H9 (cell line): ENCODE data around the gene AMBRA1. TPM values are rescaled to one million over a fixed set of nuclear protein-coding genes. Genes with fewer than 3 reads are reported as not detected.

ENCODE experiments used
- DNase-seq: peaks from one replicate; pipeline ENCODE4 v3.0.0-alpha.2; 2017
- H2AFZ ChIP-seq: one replicate; pipeline ENCODE4 v1.6.1; 2013; ENCODE audit warnings: mild to moderate bottlenecking, low read length, control low read depth, moderate library complexity
- H2AK5ac ChIP-seq: 2 replicates; pipeline ENCODE4 v1.6.1; 2013; ENCODE audit warnings: low read length, control low read depth, mixed read lengths; ENCODE audit not compliant: insufficient read length
- H2BK120ac ChIP-seq: one replicate; pipeline ENCODE4 v1.6.1; 2013; ENCODE audit warnings: low read depth, mild to moderate bottlenecking, low read length, control low read depth, inconsistent platforms; ENCODE audit not compliant: poor library complexity, severe bottlenecking
- H2BK12ac ChIP-seq: 2 replicates; pipeline ENCODE4 v1.6.1; 2013; ENCODE audit warnings: low read length, control low read depth, mixed read lengths, low read depth; ENCODE audit not compliant: insufficient read length
- H2BK15ac ChIP-seq: 2 replicates; pipeline ENCODE4 v1.6.1; 2013; ENCODE audit warnings: low read depth, low read length, control low read depth
- H2BK20ac ChIP-seq: one replicate; pipeline ENCODE4 v1.6.1; 2013; ENCODE audit warnings: low read depth, mild to moderate bottlenecking, low read length, control low read depth, inconsistent platforms; ENCODE audit not compliant: poor library complexity, severe bottlenecking
- H2BK5ac ChIP-seq: 2 replicates; pipeline ENCODE4 v1.6.1; 2013; ENCODE audit warnings: low read length, control low read depth, mixed read lengths; ENCODE audit not compliant: insufficient read length
- H3K14ac ChIP-seq: 2 replicates; pipeline ENCODE4 v1.6.1; 2013; ENCODE audit warnings: low read length, control low read depth; ENCODE audit not compliant: insufficient read depth
- H3K18ac ChIP-seq: 2 replicates; pipeline ENCODE4 v1.6.1; 2013; ENCODE audit warnings: low read depth, mild to moderate bottlenecking, mixed read lengths, low read length, control low read depth; ENCODE audit not compliant: insufficient read length
- H3K23ac ChIP-seq: 2 replicates; pipeline ENCODE4 v1.6.1; 2013; ENCODE audit warnings: low read length, control low read depth, mixed read lengths, low read depth; ENCODE audit not compliant: insufficient read length
- H3K23me2 ChIP-seq: 2 replicates; pipeline ENCODE4 v1.6.1; 2013; ENCODE audit warnings: low read depth, mild to moderate bottlenecking, mixed read lengths, low read length, control low read depth; ENCODE audit not compliant: insufficient read length, poor library complexity, severe bottlenecking
- H3K27ac ChIP-seq: 2 replicates; pipeline ENCODE4 v1.5.1; 2013; ENCODE audit warnings: low read length, control low read depth, mixed read lengths, low read depth; ENCODE audit not compliant: insufficient read length
- H3K27me3 ChIP-seq: 2 replicates; pipeline ENCODE4 v1.6.1; 2013; ENCODE audit warnings: low read length, control low read depth, inconsistent platforms; ENCODE audit not compliant: insufficient read depth
- H3K4ac ChIP-seq: 2 replicates; pipeline ENCODE4 v1.6.1; 2013; ENCODE audit warnings: low read depth, mild to moderate bottlenecking, control low read depth, inconsistent platforms, low read length, moderate library complexity
- H3K4me1 ChIP-seq: 2 replicates; pipeline ENCODE4 v1.6.1; 2013; ENCODE audit warnings: low read length, control low read depth, inconsistent platforms; ENCODE audit not compliant: insufficient read depth
- H3K4me2 ChIP-seq: 2 replicates; pipeline ENCODE4 v1.6.1; 2013; ENCODE audit warnings: low read length, control low read depth, mixed read lengths; ENCODE audit not compliant: insufficient read length, insufficient read depth
- H3K56ac ChIP-seq: 2 replicates; pipeline ENCODE4 v1.6.1; 2013; ENCODE audit warnings: low read depth, mild to moderate bottlenecking, mixed read lengths, low read length, control low read depth; ENCODE audit not compliant: insufficient read length
- H3K79me1 ChIP-seq: 2 replicates; pipeline ENCODE4 v1.6.1; 2013; ENCODE audit warnings: low read depth, mild to moderate bottlenecking, moderate library complexity, low read length, control low read depth, inconsistent platforms; ENCODE audit not compliant: insufficient read depth, poor library complexity, severe bottlenecking
- H3K79me2 ChIP-seq: 2 replicates; pipeline ENCODE4 v1.6.1; 2013; ENCODE audit warnings: low read length, control low read depth, inconsistent platforms; ENCODE audit not compliant: insufficient read depth
- H3K9ac ChIP-seq: 2 replicates; pipeline ENCODE4 v1.6.1; 2013; ENCODE audit warnings: low read length, control low read depth, mixed read lengths; ENCODE audit not compliant: insufficient read length; ENCODE audit errors: extremely low read depth
- H3K9me3 ChIP-seq: one replicate; pipeline ENCODE4 v1.6.1; 2013; ENCODE audit warnings: low read depth, low read length, inconsistent platforms; ENCODE audit not compliant: control insufficient read depth
- H3T11ph ChIP-seq: one replicate; pipeline ENCODE4 v1.6.1; 2013; ENCODE audit warnings: mild to moderate bottlenecking, low read length, control low read depth, inconsistent platforms
- H4K20me1 ChIP-seq: one replicate; pipeline ENCODE4 v1.6.1; 2013; ENCODE audit not compliant: control insufficient read depth, insufficient read length, insufficient read depth
- H4K5ac ChIP-seq: 2 replicates; pipeline ENCODE4 v1.6.1; 2013; ENCODE audit warnings: low read depth, mild to moderate bottlenecking, mixed read lengths, low read length, control low read depth; ENCODE audit not compliant: insufficient read length
- H4K8ac ChIP-seq: replicated peaks from 2 replicates; pipeline ENCODE4 v1.6.1; 2013; ENCODE audit warnings: low read length, control low read depth, mixed read lengths, low read depth; ENCODE audit not compliant: insufficient read length
- H4K91ac ChIP-seq: 2 replicates; pipeline ENCODE4 v1.6.1; 2013; ENCODE audit warnings: low read depth, mild to moderate bottlenecking, moderate library complexity, mixed read lengths, low read length, control low read depth; ENCODE audit not compliant: insufficient read length
- H3K27ac Mint-ChIP-seq, 3 experiments: 2 replicates in 2 of 3; 3 replicates in 1 of 3; pipeline ENCODE4 v1.8.0; 2020 to 2021; ENCODE audit warnings: mixed read lengths in 3 of 3, mild to moderate bottlenecking in 1 of 3, moderate library complexity in 1 of 3
- H3K27me3 Mint-ChIP-seq: 2 replicates; pipeline ENCODE4 v1.8.0; 2021; ENCODE audit warnings: low read depth, mild to moderate bottlenecking, moderate library complexity, mixed read lengths
- H3K36me3 Mint-ChIP-seq, 3 experiments: 2 replicates in 2 of 3; 3 replicates in 1 of 3; pipeline ENCODE4 v1.8.0; 2020 to 2021; ENCODE audit warnings: low read depth in 3 of 3, mixed read lengths in 3 of 3; ENCODE audit not compliant: insufficient read depth in 1 of 3
- H3K4me1 Mint-ChIP-seq, 2 experiments: 2 replicates each; pipeline ENCODE4 v1.8.0; 2020; ENCODE audit warnings: mixed read lengths in 2 of 2
- H3K4me3 Mint-ChIP-seq, 2 experiments: 2 replicates in 1 of 2; 3 replicates in 1 of 2; pipeline ENCODE4 v1.8.0; 2020 to 2021; ENCODE audit warnings: mild to moderate bottlenecking in 2 of 2, mixed read lengths in 2 of 2, moderate library complexity in 1 of 2
- H3K9me3 Mint-ChIP-seq, 2 experiments: 2 replicates in 1 of 2; 3 replicates in 1 of 2; pipeline ENCODE4 v1.8.0; 2020; ENCODE audit warnings: mild to moderate bottlenecking in 2 of 2, mixed read lengths in 2 of 2, moderate library complexity in 1 of 2
- WGBS: extraction: QIAGEN DNeasy Blood & Tissue Kit; methylation state at CpG from one replicate; pipeline ENCODE4 v1.1.7; 2013; ENCODE audit warnings: missing lambda C conversion rate, low lambda C conversion rate, mixed read lengths; ENCODE audit not compliant: insufficient read length; ENCODE audit errors: extremely low coverage; 5-methylcytosine and 5-hydroxymethylcytosine counted together
- total RNA-seq: library from RNA; stranded (reverse); gene quantifications from 2 replicates; pipeline ENCODE4 v1.2.1, GENCODE V29; 2021
- TF ChIP-seq, protein P1 (sequence below): fragments of 200-600 bp; sonication (generic); conservative IDR thresholded peaks from 3 replicates; pipeline ENCODE4 v1.8.0; 2021; ENCODE audit warnings: antibody characterized with exemption, mild to moderate bottlenecking

Gene AMBRA1
- total RNA-seq, 1 experiment from 2014 or later, result 37.5 TPM

DNA sequence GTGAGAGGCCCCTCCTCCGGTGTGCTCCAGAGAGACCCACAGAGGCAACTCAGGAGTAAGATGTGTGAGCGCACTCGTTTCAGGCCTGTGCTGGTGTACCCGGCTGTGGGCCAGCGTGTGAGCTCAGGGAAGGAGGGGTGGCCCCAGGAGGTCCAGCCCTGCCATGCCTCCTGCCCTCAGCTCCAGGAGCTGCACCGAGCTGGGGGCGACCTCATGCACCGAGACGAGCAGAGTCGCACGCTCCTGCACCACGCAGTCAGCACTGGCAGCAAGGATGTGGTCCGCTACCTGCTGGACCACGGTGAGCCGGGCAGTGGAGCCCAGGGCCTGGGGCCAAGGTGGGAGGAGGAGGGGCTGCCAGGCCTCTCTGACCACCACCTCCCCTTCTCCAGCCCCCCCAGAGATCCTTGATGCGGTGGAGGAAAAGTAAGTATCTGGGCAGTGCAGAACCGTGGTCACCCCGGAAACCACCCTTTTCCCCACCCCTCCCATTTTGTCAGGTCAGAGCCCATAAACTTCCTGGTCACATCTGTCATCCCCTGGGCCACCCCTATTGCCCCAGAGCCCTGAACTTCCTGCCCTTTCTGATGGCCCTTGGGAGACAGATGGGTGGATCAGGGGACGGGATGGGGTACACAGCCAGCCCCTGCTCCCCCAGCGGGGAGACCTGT lies 214.9 kb downstream of the AMBRA1 start:
- Histone ChIP-seq H3K18ac (no peak overlapping the region), H4K5ac (no peak overlapping the region), H4K8ac (no peak overlapping the region), H2AK5ac (no peak overlapping the region), H2BK12ac (no peak overlapping the region), H3K23ac (no peak overlapping the region), H2BK120ac (no peak overlapping the region), H3K4me1 (peaks cover 4% of the 10 kb centered on the region; the same call in 1 of the 2 replicates), H3K4ac (no peak overlapping the region), H3K56ac (no peak overlapping the region), H2BK20ac (no peak overlapping the region), H3K9ac (no peak overlapping the region), H3K27me3 (no peaks in the 10 kb centered on the region), H2AFZ (no peak overlapping the region), H3K27ac (no peak overlapping the region), H3K79me1 (no peaks in the 10 kb centered on the region), H4K91ac (no peak overlapping the region), H3K4me2 (peak overlapping the region; percentile 13), H3K9me3 (no peaks in the 10 kb centered on the region), H2BK15ac (no peak overlapping the region), H3T11ph (no peak overlapping the region), H2BK5ac (no peak overlapping the region), H3K79me2 (no peaks in the 10 kb centered on the region), H4K20me1 (no peaks in the 10 kb centered on the region), H3K14ac (no peak overlapping the region), H3K23me2 (peaks cover 8% of the 10 kb centered on the region)
- peak overlapping the region; percentile 32 to 91 (median 79); a peak in 4 of 7 replicates for H3K27ac Mint-ChIP-seq
- DNase-seq, result no peak
- H3K4me1 Mint-ChIP-seq, result peaks cover 6 to 21% of the 10 kb centered on the region in 2 experiments
- WGBS, result no CpG with 5 or more reads among the region's 20 CpGs
- no peaks in the 10 kb centered on the region; a peak in 1 of 5 replicates for H3K9me3 Mint-ChIP-seq
- TF ChIP-seq, protein P1, sequence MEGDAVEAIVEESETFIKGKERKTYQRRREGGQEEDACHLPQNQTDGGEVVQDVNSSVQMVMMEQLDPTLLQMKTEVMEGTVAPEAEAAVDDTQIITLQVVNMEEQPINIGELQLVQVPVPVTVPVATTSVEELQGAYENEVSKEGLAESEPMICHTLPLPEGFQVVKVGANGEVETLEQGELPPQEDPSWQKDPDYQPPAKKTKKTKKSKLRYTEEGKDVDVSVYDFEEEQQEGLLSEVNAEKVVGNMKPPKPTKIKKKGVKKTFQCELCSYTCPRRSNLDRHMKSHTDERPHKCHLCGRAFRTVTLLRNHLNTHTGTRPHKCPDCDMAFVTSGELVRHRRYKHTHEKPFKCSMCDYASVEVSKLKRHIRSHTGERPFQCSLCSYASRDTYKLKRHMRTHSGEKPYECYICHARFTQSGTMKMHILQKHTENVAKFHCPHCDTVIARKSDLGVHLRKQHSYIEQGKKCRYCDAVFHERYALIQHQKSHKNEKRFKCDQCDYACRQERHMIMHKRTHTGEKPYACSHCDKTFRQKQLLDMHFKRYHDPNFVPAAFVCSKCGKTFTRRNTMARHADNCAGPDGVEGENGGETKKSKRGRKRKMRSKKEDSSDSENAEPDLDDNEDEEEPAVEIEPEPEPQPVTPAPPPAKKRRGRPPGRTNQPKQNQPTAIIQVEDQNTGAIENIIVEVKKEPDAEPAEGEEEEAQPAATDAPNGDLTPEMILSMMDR, result no peak
- peak overlapping the region; percentile 72 to 79; a peak in 3 of 5 replicates for H3K4me3 Mint-ChIP-seq
- H3K27me3 Mint-ChIP-seq, result no peaks in the 10 kb centered on the region
- peaks cover 18 to 44% (median 42%) of the 10 kb centered on the region in 3 experiments for H3K36me3 Mint-ChIP-seq
